H9 (cell line): Measurements from ENCODE around the gene PHTF2. TPM values are rescaled to one million over a fixed set of nuclear protein-coding genes. Genes with fewer than 3 reads are reported as not detected.

ENCODE experiments used
- DNase-seq: peaks from one replicate; pipeline ENCODE4 v3.0.0-alpha.2; 2017
- H2AFZ ChIP-seq: one replicate; pipeline ENCODE4 v1.6.1; 2013; ENCODE audit warnings: mild to moderate bottlenecking, low read length, control low read depth, moderate library complexity
- H2AK5ac ChIP-seq: 2 replicates; pipeline ENCODE4 v1.6.1; 2013; ENCODE audit warnings: low read length, control low read depth, mixed read lengths; ENCODE audit not compliant: insufficient read length
- H2BK120ac ChIP-seq: one replicate; pipeline ENCODE4 v1.6.1; 2013; ENCODE audit warnings: low read depth, mild to moderate bottlenecking, low read length, control low read depth, inconsistent platforms; ENCODE audit not compliant: poor library complexity, severe bottlenecking
- H2BK12ac ChIP-seq: 2 replicates; pipeline ENCODE4 v1.6.1; 2013; ENCODE audit warnings: low read length, control low read depth, mixed read lengths, low read depth; ENCODE audit not compliant: insufficient read length
- H2BK15ac ChIP-seq: 2 replicates; pipeline ENCODE4 v1.6.1; 2013; ENCODE audit warnings: low read depth, low read length, control low read depth
- H2BK20ac ChIP-seq: one replicate; pipeline ENCODE4 v1.6.1; 2013; ENCODE audit warnings: low read depth, mild to moderate bottlenecking, low read length, control low read depth, inconsistent platforms; ENCODE audit not compliant: poor library complexity, severe bottlenecking
- H2BK5ac ChIP-seq: 2 replicates; pipeline ENCODE4 v1.6.1; 2013; ENCODE audit warnings: low read length, control low read depth, mixed read lengths; ENCODE audit not compliant: insufficient read length
- H3K14ac ChIP-seq: 2 replicates; pipeline ENCODE4 v1.6.1; 2013; ENCODE audit warnings: low read length, control low read depth; ENCODE audit not compliant: insufficient read depth
- H3K18ac ChIP-seq: 2 replicates; pipeline ENCODE4 v1.6.1; 2013; ENCODE audit warnings: low read depth, mild to moderate bottlenecking, mixed read lengths, low read length, control low read depth; ENCODE audit not compliant: insufficient read length
- H3K23ac ChIP-seq: 2 replicates; pipeline ENCODE4 v1.6.1; 2013; ENCODE audit warnings: low read length, control low read depth, mixed read lengths, low read depth; ENCODE audit not compliant: insufficient read length
- H3K23me2 ChIP-seq: 2 replicates; pipeline ENCODE4 v1.6.1; 2013; ENCODE audit warnings: low read depth, mild to moderate bottlenecking, mixed read lengths, low read length, control low read depth; ENCODE audit not compliant: insufficient read length, poor library complexity, severe bottlenecking
- H3K27ac ChIP-seq: 2 replicates; pipeline ENCODE4 v1.5.1; 2013; ENCODE audit warnings: low read length, control low read depth, mixed read lengths, low read depth; ENCODE audit not compliant: insufficient read length
- H3K27me3 ChIP-seq: 2 replicates; pipeline ENCODE4 v1.6.1; 2013; ENCODE audit warnings: low read length, control low read depth, inconsistent platforms; ENCODE audit not compliant: insufficient read depth
- H3K4ac ChIP-seq: 2 replicates; pipeline ENCODE4 v1.6.1; 2013; ENCODE audit warnings: low read depth, mild to moderate bottlenecking, control low read depth, inconsistent platforms, low read length, moderate library complexity
- H3K4me1 ChIP-seq: 2 replicates; pipeline ENCODE4 v1.6.1; 2013; ENCODE audit warnings: low read length, control low read depth, inconsistent platforms; ENCODE audit not compliant: insufficient read depth
- H3K4me2 ChIP-seq: 2 replicates; pipeline ENCODE4 v1.6.1; 2013; ENCODE audit warnings: low read length, control low read depth, mixed read lengths; ENCODE audit not compliant: insufficient read length, insufficient read depth
- H3K56ac ChIP-seq: 2 replicates; pipeline ENCODE4 v1.6.1; 2013; ENCODE audit warnings: low read depth, mild to moderate bottlenecking, mixed read lengths, low read length, control low read depth; ENCODE audit not compliant: insufficient read length
- H3K79me1 ChIP-seq: 2 replicates; pipeline ENCODE4 v1.6.1; 2013; ENCODE audit warnings: low read depth, mild to moderate bottlenecking, moderate library complexity, low read length, control low read depth, inconsistent platforms; ENCODE audit not compliant: insufficient read depth, poor library complexity, severe bottlenecking
- H3K79me2 ChIP-seq: 2 replicates; pipeline ENCODE4 v1.6.1; 2013; ENCODE audit warnings: low read length, control low read depth, inconsistent platforms; ENCODE audit not compliant: insufficient read depth
- H3K9ac ChIP-seq: 2 replicates; pipeline ENCODE4 v1.6.1; 2013; ENCODE audit warnings: low read length, control low read depth, mixed read lengths; ENCODE audit not compliant: insufficient read length; ENCODE audit errors: extremely low read depth
- H3K9me3 ChIP-seq: one replicate; pipeline ENCODE4 v1.6.1; 2013; ENCODE audit warnings: low read depth, low read length, inconsistent platforms; ENCODE audit not compliant: control insufficient read depth
- H3T11ph ChIP-seq: one replicate; pipeline ENCODE4 v1.6.1; 2013; ENCODE audit warnings: mild to moderate bottlenecking, low read length, control low read depth, inconsistent platforms
- H4K20me1 ChIP-seq: one replicate; pipeline ENCODE4 v1.6.1; 2013; ENCODE audit not compliant: control insufficient read depth, insufficient read length, insufficient read depth
- H4K5ac ChIP-seq: 2 replicates; pipeline ENCODE4 v1.6.1; 2013; ENCODE audit warnings: low read depth, mild to moderate bottlenecking, mixed read lengths, low read length, control low read depth; ENCODE audit not compliant: insufficient read length
- H4K8ac ChIP-seq: replicated peaks from 2 replicates; pipeline ENCODE4 v1.6.1; 2013; ENCODE audit warnings: low read length, control low read depth, mixed read lengths, low read depth; ENCODE audit not compliant: insufficient read length
- H4K91ac ChIP-seq: 2 replicates; pipeline ENCODE4 v1.6.1; 2013; ENCODE audit warnings: low read depth, mild to moderate bottlenecking, moderate library complexity, mixed read lengths, low read length, control low read depth; ENCODE audit not compliant: insufficient read length
- H3K27ac Mint-ChIP-seq, 3 experiments: 2 replicates in 2 of 3; 3 replicates in 1 of 3; pipeline ENCODE4 v1.8.0; 2020 to 2021; ENCODE audit warnings: mixed read lengths in 3 of 3, mild to moderate bottlenecking in 1 of 3, moderate library complexity in 1 of 3
- H3K27me3 Mint-ChIP-seq: 2 replicates; pipeline ENCODE4 v1.8.0; 2021; ENCODE audit warnings: low read depth, mild to moderate bottlenecking, moderate library complexity, mixed read lengths
- H3K36me3 Mint-ChIP-seq, 3 experiments: 2 replicates in 2 of 3; 3 replicates in 1 of 3; pipeline ENCODE4 v1.8.0; 2020 to 2021; ENCODE audit warnings: low read depth in 3 of 3, mixed read lengths in 3 of 3; ENCODE audit not compliant: insufficient read depth in 1 of 3
- H3K4me1 Mint-ChIP-seq, 2 experiments: 2 replicates each; pipeline ENCODE4 v1.8.0; 2020; ENCODE audit warnings: mixed read lengths in 2 of 2
- H3K4me3 Mint-ChIP-seq, 2 experiments: 2 replicates in 1 of 2; 3 replicates in 1 of 2; pipeline ENCODE4 v1.8.0; 2020 to 2021; ENCODE audit warnings: mild to moderate bottlenecking in 2 of 2, mixed read lengths in 2 of 2, moderate library complexity in 1 of 2
- H3K9me3 Mint-ChIP-seq, 2 experiments: 2 replicates in 1 of 2; 3 replicates in 1 of 2; pipeline ENCODE4 v1.8.0; 2020; ENCODE audit warnings: mild to moderate bottlenecking in 2 of 2, mixed read lengths in 2 of 2, moderate library complexity in 1 of 2
- CTCF ChIP-seq: fragments of 200-600 bp; sonication (generic); conservative IDR thresholded peaks from 3 replicates; pipeline ENCODE4 v1.8.0; 2021; ENCODE audit warnings: antibody characterized with exemption, mild to moderate bottlenecking
- WGBS: extraction: QIAGEN DNeasy Blood & Tissue Kit; methylation state at CpG from one replicate; pipeline ENCODE4 v1.1.7; 2013; ENCODE audit warnings: missing lambda C conversion rate, low lambda C conversion rate, mixed read lengths; ENCODE audit not compliant: insufficient read length; ENCODE audit errors: extremely low coverage; 5-methylcytosine and 5-hydroxymethylcytosine counted together
- total RNA-seq: library from RNA; stranded (reverse); gene quantifications from 2 replicates; pipeline ENCODE4 v1.2.1, GENCODE V29; 2021

The PHTF2 gene
- total RNA-seq, 1 experiment from 2014 or later: 16.2 TPM

GRCh38 chr7:77753173-77753572, 45.4 kb upstream of the PHTF2 start:
- Mint-ChIP-seq H3K36me3 (peaks cover 0 to 19% (median 13%) of the 10 kb centered on the region in 3 experiments; a peak in 6 of 7 replicates), H3K9me3 (no peaks in the 10 kb centered on the region), H3K27me3 (no peaks in the 10 kb centered on the region), H3K4me1 (no peaks in the 10 kb centered on the region), H3K4me3 (no peak overlapping the region), H3K27ac (no peak overlapping the region)
- no peak overlapping the region for H3K9ac ChIP-seq
- DNase-seq: no peak
- H2BK5ac ChIP-seq: no peak overlapping the region
- no peaks in the 10 kb centered on the region for H3K79me1 ChIP-seq
- no peak overlapping the region for H4K8ac ChIP-seq
- H3K4ac ChIP-seq: no peak overlapping the region
- no peak overlapping the region for H2AK5ac ChIP-seq
- H4K91ac ChIP-seq: no peak overlapping the region
- no peak overlapping the region for H3K14ac ChIP-seq
- no peak overlapping the region for H2BK12ac ChIP-seq
- H3K27me3 ChIP-seq: no peaks in the 10 kb centered on the region
- H4K20me1 ChIP-seq: no peaks in the 10 kb centered on the region
- no peak overlapping the region for H3T11ph ChIP-seq
- H2BK120ac ChIP-seq: no peak overlapping the region
- H3K56ac ChIP-seq: no peak overlapping the region
- no peak overlapping the region for H3K4me2 ChIP-seq
- no peak overlapping the region for H2BK15ac ChIP-seq
- H3K4me1 ChIP-seq: no peaks in the 10 kb centered on the region
- H4K5ac ChIP-seq: no peak overlapping the region
- H3K18ac ChIP-seq: no peak overlapping the region
- H3K9me3 ChIP-seq: no peaks in the 10 kb centered on the region
- no CpG with 5 or more reads among the region's 1 CpG for WGBS
- H3K23me2 ChIP-seq: no peaks in the 10 kb centered on the region
- no peak overlapping the region for H3K23ac ChIP-seq
- no peak overlapping the region for H3K27ac ChIP-seq
- no peak overlapping the region for H2BK20ac ChIP-seq
- H2AFZ ChIP-seq: no peak overlapping the region
- H3K79me2 ChIP-seq: no peaks in the 10 kb centered on the region
- no peak for TF ChIP-seq CTCF
